SK-N-SH treated with all-trans-retinoic acid at 6 μM for 48 hours (cell line): ENCODE data around the gene SLC9A7.

Experiments used
- ATAC-seq: fragments of 200-7000 bp; cut with Tn5 transposase; 3 replicates; pipeline ENCODE4 v1.9.1; 2020; ENCODE audit warnings: mild to moderate bottlenecking, moderate library complexity
- ARNTL ChIP-seq: fragments of 450-650 bp; formaldehyde crosslinking; IDR thresholded peaks from 2 replicates; pipeline ENCODE4 v1.5.0; 2020; ENCODE audit warnings: low read depth, mild to moderate bottlenecking, moderate library complexity, borderline replicate concordance
- BACH2 ChIP-seq: fragments of 250-450 bp; sonication (Bioruptor Pico); IDR thresholded peaks from 2 replicates; pipeline ENCODE4 v1.9.0; 2021; ENCODE audit warnings: mild to moderate bottlenecking, borderline replicate concordance
- CREB5 ChIP-seq: fragments of 250-450 bp; sonication (Bioruptor Pico); IDR thresholded peaks from 2 replicates; pipeline ENCODE4 v1.5.1; 2020; ENCODE audit warnings: low read depth, mild to moderate bottlenecking, moderate library complexity
- ESRRG ChIP-seq: fragments of 250-450 bp; sonication (Bioruptor Pico); IDR thresholded peaks from 2 replicates; pipeline ENCODE4 v1.6.1; 2021; ENCODE audit warnings: mild to moderate bottlenecking
- GLIS3 ChIP-seq: fragments of 250-450 bp; sonication (Bioruptor Pico); IDR thresholded peaks from 2 replicates; pipeline ENCODE4 v1.5.0; 2020; ENCODE audit warnings: mild to moderate bottlenecking, moderate library complexity
- ISL1 ChIP-seq: fragments of 250-450 bp; sonication (Bioruptor Pico); IDR thresholded peaks from 2 replicates; pipeline ENCODE4 v2.1.2; 2022; ENCODE audit warnings: mild to moderate bottlenecking, moderate library complexity
- OSR1 ChIP-seq: fragments of 250-450 bp; sonication (Bioruptor Pico); IDR thresholded peaks from 2 replicates; pipeline ENCODE4 v1.8.0; 2022; ENCODE audit warnings: moderate library complexity, mild to moderate bottlenecking, inconsistent platforms
- PATZ1 ChIP-seq: fragments of 250-450 bp; sonication (Bioruptor Pico); IDR thresholded peaks from 2 replicates; pipeline ENCODE4 v1.8.0; 2020; ENCODE audit warnings: mild to moderate bottlenecking, moderate library complexity, borderline replicate concordance
- POU6F1 ChIP-seq: fragments of 250-450 bp; sonication (Bioruptor Pico); IDR thresholded peaks from 2 replicates; pipeline ENCODE4 v1.8.0; 2021; ENCODE audit warnings: low read depth, mild to moderate bottlenecking, moderate library complexity, borderline replicate concordance
- PPARA ChIP-seq: fragments of 250-450 bp; sonication (Bioruptor Pico); IDR thresholded peaks from 2 replicates; pipeline ENCODE4 v1.5.0; 2020; ENCODE audit warnings: mild to moderate bottlenecking, borderline replicate concordance
- RARB ChIP-seq: fragments of 250-450 bp; sonication (Bioruptor Pico); IDR thresholded peaks from 2 replicates; pipeline ENCODE4 v1.8.0; 2021; ENCODE audit warnings: mild to moderate bottlenecking, moderate library complexity
- TCF4 ChIP-seq: fragments of 250-450 bp; sonication (Bioruptor Pico); IDR thresholded peaks from 2 replicates; pipeline ENCODE4 v1.8.0; 2021; ENCODE audit warnings: mild to moderate bottlenecking, moderate library complexity, borderline replicate concordance
- TOX ChIP-seq: fragments of 250-450 bp; sonication (Bioruptor Pico); IDR thresholded peaks from 2 replicates; pipeline ENCODE4 v1.8.0; 2021; ENCODE audit warnings: mild to moderate bottlenecking, moderate library complexity, borderline replicate concordance
- TSHZ2 ChIP-seq: fragments of 250-450 bp; sonication (Bioruptor Pico); IDR thresholded peaks from 2 replicates; pipeline ENCODE4 v1.5.0; 2020; ENCODE audit warnings: mild to moderate bottlenecking, moderate library complexity
- ZC3H10 ChIP-seq: fragments of 250-450 bp; sonication (Bioruptor Pico); IDR thresholded peaks from 2 replicates; pipeline ENCODE4 v1.5.1; 2021; ENCODE audit warnings: mild to moderate bottlenecking, moderate library complexity
- ZFP3 ChIP-seq: fragments of 250-450 bp; sonication (Bioruptor Pico); IDR thresholded peaks from 2 replicates; pipeline ENCODE4 v1.5.0; 2020; ENCODE audit warnings: mild to moderate bottlenecking, moderate library complexity
- ZFP30 ChIP-seq: fragments of 450-650 bp; formaldehyde crosslinking; IDR thresholded peaks from 2 replicates; pipeline ENCODE4 v1.5.0; 2022; ENCODE audit warnings: mild to moderate bottlenecking, moderate library complexity
- ZNF565 ChIP-seq: fragments of 450-650 bp; formaldehyde crosslinking; conservative IDR thresholded peaks from 2 replicates; pipeline ENCODE4 v1.5.0; 2020; ENCODE audit warnings: low read depth, mild to moderate bottlenecking, moderate library complexity
- ZNF8 ChIP-seq: fragments of 450-650 bp; formaldehyde crosslinking; IDR thresholded peaks from 2 replicates; pipeline ENCODE4 v1.5.0; 2020; ENCODE audit warnings: mild to moderate bottlenecking, moderate library complexity

SLC9A7 gene

GRCh38 chrX:46626566-46626965, 132.4 kb downstream of the SLC9A7 start:
- no peak for ATAC-seq
- TF ChIP-seq OSR1 (CRISPR knock-in tag) (no peak), RARB (CRISPR knock-in tag) (no peak), ZC3H10 (CRISPR knock-in tag) (no peak), BACH2 (CRISPR knock-in tag) (no peak), GLIS3 (no peak)

GRCh38 chrX:46624090-46624786, 134.7 kb downstream of the SLC9A7 start:
- TF ChIP-seq ZNF8 (CRISPR knock-in tag) (no peak), TOX (CRISPR knock-in tag) (no peak), ZNF565 (CRISPR knock-in tag) (no peak), BACH2 (CRISPR knock-in tag) (no peak), ISL1 (CRISPR knock-in tag) (no peak), RARB (CRISPR knock-in tag) (no peak), ARNTL (CRISPR knock-in tag) (no peak), POU6F1 (no peak), TSHZ2 (CRISPR knock-in tag) (no peak), ZFP30 (CRISPR knock-in tag) (no peak), ZC3H10 (CRISPR knock-in tag) (no peak)
- no peak for ATAC-seq

- ATAC-seq: no peak
- TF ChIP-seq TCF4 (CRISPR knock-in tag) (no peak), ZFP30 (CRISPR knock-in tag) (no peak), OSR1 (CRISPR knock-in tag) (no peak), BACH2 (CRISPR knock-in tag) (no peak), PPARA (CRISPR knock-in tag) (no peak), TSHZ2 (CRISPR knock-in tag) (no peak), GLIS3 (no peak), ARNTL (CRISPR knock-in tag) (no peak), PATZ1 (CRISPR knock-in tag) (no peak), ZFP3 (CRISPR knock-in tag) (no peak), CREB5 (no peak), ISL1 (CRISPR knock-in tag) (no peak), ZC3H10 (CRISPR knock-in tag) (no peak), POU6F1 (no peak), ESRRG (CRISPR knock-in tag) (no peak), RARB (CRISPR knock-in tag) (no peak)
Observed at GRCh38 chrX:46621572-46621971, 137.3 kb downstream of the SLC9A7 start.
